Colonic mucosa (tissue), 4 donors: ENCODE results near the gene TMEM131. TPM values are rescaled to one million over a fixed set of nuclear protein-coding genes. Genes with fewer than 3 reads are reported as not detected.

Experiments used
- DNase-seq: peaks from one replicate; pipeline ENCODE4 v3.0.0-alpha.2; 2020
- H3K27ac ChIP-seq: fragments of 200-600 bp; one replicate; pipeline ENCODE4 v1.8.0; 2021
- H3K27me3 ChIP-seq: fragments of 200-600 bp; one replicate; pipeline ENCODE4 v1.8.0; 2021
- H3K36me3 ChIP-seq: fragments of 200-600 bp; one replicate; pipeline ENCODE4 v1.8.0; 2021
- H3K4me1 ChIP-seq: fragments of 200-600 bp; one replicate; pipeline ENCODE4 v1.8.0; 2021; ENCODE audit warnings: mild to moderate bottlenecking
- H3K4me3 ChIP-seq: fragments of 200-600 bp; one replicate; pipeline ENCODE4 v1.8.0; 2021
- H3K9ac ChIP-seq, 2 donors: one replicate each; pipeline ENCODE4 v1.7.0; 2013; ENCODE audit warnings: control low read depth in 2 of 2, low read depth in 2 of 2, low read length in 2 of 2
- H3K9me3 ChIP-seq: fragments of 200-600 bp; one replicate; pipeline ENCODE4 v1.8.0; 2021
- CTCF ChIP-seq: fragments of 200-600 bp; IDR thresholded peaks from one replicate; pipeline ENCODE4 v1.8.0; 2022; ENCODE audit warnings: antibody characterized with exemption, mild to moderate bottlenecking
- intact Hi-C: fragments of 100-400 bp; cut with DNase I; formaldehyde crosslinking; loops from one replicate; pipeline ENCODE4 v1.14.1; 2022
- total RNA-seq, 2 donors: library from RNA; stranded (reverse); fragmentation: NEBNext Ultra II Directional in 1 of 2; extraction: Animal tissue kit (Norgen Biotek cat#: 25700) in 1 of 2; gene quantifications; one replicate each; pipeline ENCODE4 v1.2.1, GENCODE V29; 2021
- donor health status: healthy.
- donor health status: DM: no; HTN: no; CAD: no.
- donor health status: DM: no; HTN: no; CAD: no.

The TMEM131 gene
- total RNA-seq, 2 donors from 2014 or later: 52.4 to 60.8 TPM

GRCh38 chr2:97974471-97974870 lies 21.3 kb downstream of the TMEM131 start:
- H3K27ac ChIP-seq: no peak overlapping the region
- no peaks in the 10 kb centered on the region for H3K36me3 ChIP-seq
- H3K27me3 ChIP-seq: no peaks in the 10 kb centered on the region
- H3K4me3 ChIP-seq: no peak overlapping the region
- intact Hi-C loops: no loop called here
- peaks cover 6% of the 10 kb centered on the region for H3K4me1 ChIP-seq
- TF ChIP-seq CTCF: no peak
- no peaks in the 10 kb centered on the region for H3K9me3 ChIP-seq
- no peak overlapping the region for H3K9ac ChIP-seq
- no peak for DNase-seq

- H3K4me1 ChIP-seq: peaks cover 7% of the 10 kb centered on the region
- H3K9ac ChIP-seq: no peak overlapping the region
- intact Hi-C loops: no loop called here
- H3K9me3 ChIP-seq: no peaks in the 10 kb centered on the region
- no peak for TF ChIP-seq CTCF
- no peak overlapping the region for H3K27ac ChIP-seq
- no peak overlapping the region for H3K4me3 ChIP-seq
- no peaks in the 10 kb centered on the region for H3K36me3 ChIP-seq
- H3K27me3 ChIP-seq: no peaks in the 10 kb centered on the region
- DNase-seq: no peak
These were observed 25.3 kb downstream of the TMEM131 start for GRCh38 chr2:97970293-97971060.

- no peaks in the 10 kb centered on the region for H3K27me3 ChIP-seq
- no peak overlapping the region for H3K4me3 ChIP-seq
- H3K9ac ChIP-seq: no peak overlapping the region
- H3K27ac ChIP-seq: no peak overlapping the region
- DNase-seq: no peak
- H3K9me3 ChIP-seq: no peaks in the 10 kb centered on the region
- peaks cover 7% of the 10 kb centered on the region for H3K4me1 ChIP-seq
- no peaks in the 10 kb centered on the region for H3K36me3 ChIP-seq
- TF ChIP-seq CTCF: no peak
- intact Hi-C loops: no loop called here
These were observed 26.4 kb downstream of the TMEM131 start for GRCh38 chr2:97969081-97970067.

- Histone ChIP-seq H3K27ac (no peak overlapping the region), H3K9ac (no peak overlapping the region), H3K36me3 (no peaks in the 10 kb centered on the region), H3K4me3 (no peak overlapping the region), H3K9me3 (no peaks in the 10 kb centered on the region), H3K4me1 (peaks cover 10% of the 10 kb centered on the region), H3K27me3 (no peaks in the 10 kb centered on the region)
- TF ChIP-seq CTCF: no peak
- intact Hi-C loops: loop anchor here (2.0 kb wide), 1 partner anchor 53 kb away; no protein-coding TSS in a partner anchor
- no peak for DNase-seq
These were observed 27.7 kb downstream of the TMEM131 start for GRCh38 chr2:97967931-97968627.

- Histone ChIP-seq H3K27ac (no peak overlapping the region), H3K27me3 (no peaks in the 10 kb centered on the region), H3K9ac (no peak overlapping the region), H3K4me1 (peaks cover 10% of the 10 kb centered on the region), H3K36me3 (no peaks in the 10 kb centered on the region), H3K9me3 (no peaks in the 10 kb centered on the region), H3K4me3 (no peak overlapping the region)
- intact Hi-C loops: loop anchor here (2.0 kb wide), 1 partner anchor 54 kb away; no protein-coding TSS in a partner anchor
- no peak for TF ChIP-seq CTCF
- no peak for DNase-seq
These were observed 28.5 kb downstream of the TMEM131 start for GRCh38 chr2:97967216-97967592.
